ENCODE data around the gene PTPRG. TPM values are rescaled to one million over a fixed set of nuclear protein-coding genes. Genes with fewer than 3 reads are reported as not detected.

The PTPRG gene
- total and polyA plus RNA-seq, 7 donors, result 0.69 to 76.3 (median 62.7) TPM

GRCh38 chr3:62101488-62101887 is 540.1 kb downstream of the PTPRG start:
- WGBS, 2 donors, result 74 to 81% methylated on average over 1 of the region's 1 CpG
- no peaks in the 10 kb centered on the region for H3K27me3 ChIP-seq
- H3K36me3 ChIP-seq, result no peaks in the 10 kb centered on the region
- peaks cover 0 to 46% (median 31%) of the 10 kb centered on the region in 4 donors for H3K4me1 ChIP-seq
- TF ChIP-seq EP300 (IDR thresholded peaks at IDR 0.05), result no peak
- TF ChIP-seq POLR2AphosphoS5 (IDR thresholded peaks at IDR 0.05), result peak in 1 of 4 donors; percentile 13
- H3K9me3 ChIP-seq, result no peaks in the 10 kb centered on the region
- DNase-seq, result no peak
- peak overlapping the region in 2 of 4 donors; percentile 44 to 51 for H3K27ac ChIP-seq
- H3K4me3 ChIP-seq, result no peak overlapping the region
- intact Hi-C loops (cut with DNase I), result no loop called here

DNA sequence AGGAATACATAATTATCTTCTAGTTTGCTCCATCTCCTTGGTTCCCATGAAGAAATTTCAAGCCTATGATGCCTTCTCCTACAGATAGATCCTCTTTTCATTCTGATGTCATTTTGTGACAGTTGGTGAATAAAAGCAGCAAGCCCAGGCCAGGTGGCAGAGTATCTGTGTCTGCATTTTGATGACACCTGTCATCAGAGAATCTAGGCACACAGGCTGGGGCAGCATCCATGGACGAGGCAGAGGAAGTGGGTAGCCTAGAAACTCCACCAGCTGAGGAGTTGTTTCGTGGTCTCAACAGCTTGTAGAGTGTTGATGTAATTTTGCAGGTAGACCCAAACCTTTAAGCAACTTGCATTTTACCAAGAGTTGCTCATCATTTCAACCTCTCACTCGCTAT is 542.2 kb downstream of the PTPRG start:
- no peak for DNase-seq
- TF ChIP-seq POLR2A (IDR thresholded peaks at IDR 0.05), result no peak
- TF ChIP-seq CTCF (IDR thresholded peaks at IDR 0.05), result no peak
- TF ChIP-seq POLR2AphosphoS5 (IDR thresholded peaks at IDR 0.05), result no peak
- TF ChIP-seq EP300 (IDR thresholded peaks at IDR 0.05), result no peak
- H3K27ac ChIP-seq, result no peak overlapping the region
- H3K9me3 ChIP-seq, result no peaks in the 10 kb centered on the region
- WGBS, 2 donors, result 73 to 86% methylated on average over 3 of the region's 3 CpGs
- peaks cover 0 to 26% (median 15%) of the 10 kb centered on the region in 4 donors for H3K4me1 ChIP-seq
- H3K36me3 ChIP-seq, result no peaks in the 10 kb centered on the region
- no peak overlapping the region for H3K4me3 ChIP-seq
- intact Hi-C loops (cut with DNase I), result no loop called here
- H3K27me3 ChIP-seq, result no peaks in the 10 kb centered on the region

DNA sequence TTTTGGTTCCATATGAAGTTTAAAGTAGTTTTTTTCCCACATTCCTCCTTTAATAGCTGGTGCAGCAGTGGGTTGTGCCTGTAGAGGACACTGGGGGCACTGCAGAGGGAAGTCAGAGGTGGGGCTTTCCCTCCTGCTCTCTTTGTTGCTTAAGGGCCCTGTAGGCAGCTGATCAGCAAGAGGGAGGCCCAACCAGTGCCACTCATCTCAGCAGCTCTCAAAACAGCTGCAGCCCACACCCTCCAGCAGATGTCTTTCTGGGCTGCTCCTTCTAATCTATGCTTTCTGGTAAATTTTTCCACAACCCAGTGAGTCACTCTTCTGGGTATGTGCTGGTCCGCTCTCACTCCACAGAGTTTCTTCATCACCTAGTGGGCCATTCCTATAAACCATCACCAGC is 548.2 kb downstream of the PTPRG start:
- Histone ChIP-seq H3K36me3 (no peaks in the 10 kb centered on the region), H3K27me3 (no peaks in the 10 kb centered on the region), H3K9me3 (no peaks in the 10 kb centered on the region), H3K4me3 (no peak overlapping the region), H3K27ac (no peak overlapping the region), H3K4me1 (peaks cover 0 to 5% (median 0%) of the 10 kb centered on the region in 4 donors)
- 47 to 89% methylated on average over 1 of the region's 1 CpG for WGBS, 2 donors
- intact Hi-C loops (cut with DNase I), result no loop called here
- TF ChIP-seq POLR2AphosphoS5 (IDR thresholded peaks at IDR 0.05), result no peak
- TF ChIP-seq EP300 (IDR thresholded peaks at IDR 0.05), result no peak
- TF ChIP-seq POLR2A (IDR thresholded peaks at IDR 0.05), result no peak
- no peak for DNase-seq

DNA sequence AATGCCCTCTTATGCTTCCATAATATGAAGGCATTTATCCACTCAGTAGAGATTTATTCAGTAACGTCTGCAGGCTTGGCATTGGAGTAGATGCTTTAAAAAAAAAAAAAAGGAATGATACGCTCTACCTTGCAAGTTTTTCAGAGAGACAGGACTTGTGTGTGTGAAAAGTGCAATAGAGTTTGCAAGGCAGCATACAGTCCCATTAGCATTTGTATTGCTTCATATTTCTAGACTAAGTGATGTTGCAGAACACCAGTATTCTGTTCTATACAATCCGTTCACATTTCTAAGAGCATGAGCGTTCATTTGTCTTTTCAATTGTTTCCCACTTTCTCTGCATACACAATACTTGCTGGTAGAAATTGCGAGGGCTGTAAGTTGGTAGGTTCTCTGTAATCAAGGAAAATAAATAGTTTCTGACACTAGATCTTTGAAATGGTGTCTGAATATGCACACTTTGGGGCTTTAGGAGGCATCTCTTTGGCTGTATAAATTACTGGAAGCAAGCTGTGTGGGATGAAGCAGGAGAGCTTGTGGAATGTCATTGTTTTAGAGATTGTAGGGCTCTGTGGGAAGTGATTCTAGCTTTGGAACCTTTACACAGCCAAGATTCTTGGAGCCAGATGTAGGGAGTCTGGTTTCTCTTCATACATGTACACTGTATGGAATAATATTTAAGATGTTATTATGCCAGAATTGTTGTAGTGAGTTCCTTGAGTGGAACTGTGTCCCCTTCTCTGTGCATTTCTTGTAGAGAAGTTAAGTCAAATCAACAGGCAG is 549.3 kb downstream of the PTPRG start:
- 94 to 96% methylated on average over 5 of the region's 5 CpGs for WGBS, 2 donors
- Histone ChIP-seq H3K4me3 (no peak overlapping the region), H3K36me3 (no peaks in the 10 kb centered on the region), H3K4me1 (peaks cover 0 to 5% (median 0%) of the 10 kb centered on the region in 4 donors), H3K27me3 (no peaks in the 10 kb centered on the region), H3K9me3 (no peaks in the 10 kb centered on the region), H3K27ac (no peak overlapping the region)
- TF ChIP-seq CTCF (IDR thresholded peaks at IDR 0.05) (no peak), POLR2A (IDR thresholded peaks at IDR 0.05) (no peak), POLR2AphosphoS5 (IDR thresholded peaks at IDR 0.05) (no peak), EP300 (IDR thresholded peaks at IDR 0.05) (no peak)
- no peak for DNase-seq
- intact Hi-C loops (cut with DNase I), result no loop called here

GRCh38 chr3:62113092-62113491 is 551.7 kb downstream of the PTPRG start:
- WGBS, 2 donors, result 88 to 94% methylated on average over 3 of the region's 3 CpGs
- H3K4me1 ChIP-seq, result peaks cover 0 to 5% (median 0%) of the 10 kb centered on the region in 4 donors
- no peak for TF ChIP-seq EP300 (IDR thresholded peaks at IDR 0.05)
- no peak for TF ChIP-seq CTCF (IDR thresholded peaks at IDR 0.05)
- no peak for TF ChIP-seq POLR2A (IDR thresholded peaks at IDR 0.05)
- no peak for TF ChIP-seq POLR2AphosphoS5 (IDR thresholded peaks at IDR 0.05)
- H3K27ac ChIP-seq, result no peak overlapping the region
- DNase-seq, result no peak
- no peaks in the 10 kb centered on the region for H3K27me3 ChIP-seq
- H3K36me3 ChIP-seq, result no peaks in the 10 kb centered on the region
- intact Hi-C loops (cut with DNase I), result no loop called here
- no peaks in the 10 kb centered on the region for H3K9me3 ChIP-seq
- H3K4me3 ChIP-seq, result no peak overlapping the region
